GM19455 (cell line): ENCODE data around the gene TMEM222.

Source experiments
- ATAC-seq: cut with Tn5 transposase; IDR thresholded peaks from one replicate; pipeline ENCODE4 v1.9.1; 2021; ENCODE audit not compliant: unreplicated experiment

TMEM222 gene

GRCh38 chr1:27341525-27342252 is 19.7 kb downstream of the TMEM222 start, which contains the start of gene SYTL1:
Gene SYTL1, plus strand, starts transcription at chr1:27342022. Its CDS starts 3,313 bp downstream, at chr1:27345335.
- ATAC-seq, result no peak

- no peak for ATAC-seq
Observed at GRCh38 chr1:27342391-27342777, 20.4 kb downstream of the TMEM222 start.

- no peak for ATAC-seq
Observed at GRCh38 chr1:27342778-27343638, 21.0 kb downstream of the TMEM222 start.

GRCh38 chr1:27343639-27344025 is 21.7 kb downstream of the TMEM222 start:
- ATAC-seq, result no peak

- ATAC-seq, result no peak
Observed at GRCh38 chr1:27345272-27345671, 23.3 kb downstream of the TMEM222 start.

GRCh38 chr1:27346357-27346756 is 24.4 kb downstream of the TMEM222 start:
- no peak for ATAC-seq

GRCh38 chr1:27346991-27347624 is 25.1 kb downstream of the TMEM222 start:
- ATAC-seq, result no peak

GRCh38 chr1:27348861-27349783 is 27.2 kb downstream of the TMEM222 start:
- ATAC-seq, result no peak

GRCh38 chr1:27349784-27350662 is 28.1 kb downstream of the TMEM222 start:
- no peak for ATAC-seq

- ATAC-seq, result no peak
Observed at GRCh38 chr1:27350663-27351540, 28.9 kb downstream of the TMEM222 start.

GRCh38 chr1:27351541-27352107 is 29.7 kb downstream of the TMEM222 start:
- no peak for ATAC-seq

GRCh38 chr1:27353166-27353565 is 31.2 kb downstream of the TMEM222 start:
- ATAC-seq, result no peak

GRCh38 chr1:27353629-27354028 is 31.7 kb downstream of the TMEM222 start:
- no peak for ATAC-seq

GRCh38 chr1:27355683-27356082 is 33.7 kb downstream of the TMEM222 start:
- no peak for ATAC-seq

- ATAC-seq, result no peak
Observed at GRCh38 chr1:27356277-27356618, 34.3 kb downstream of the TMEM222 start.

- peak; percentile 42 for ATAC-seq
Observed at GRCh38 chr1:27356619-27357280, 34.8 kb downstream of the TMEM222 start.

- peak; percentile 45 for ATAC-seq
Observed at GRCh38 chr1:27357281-27358037, 35.5 kb downstream of the TMEM222 start.
